ENCODE data around the gene GSN.

DNA sequence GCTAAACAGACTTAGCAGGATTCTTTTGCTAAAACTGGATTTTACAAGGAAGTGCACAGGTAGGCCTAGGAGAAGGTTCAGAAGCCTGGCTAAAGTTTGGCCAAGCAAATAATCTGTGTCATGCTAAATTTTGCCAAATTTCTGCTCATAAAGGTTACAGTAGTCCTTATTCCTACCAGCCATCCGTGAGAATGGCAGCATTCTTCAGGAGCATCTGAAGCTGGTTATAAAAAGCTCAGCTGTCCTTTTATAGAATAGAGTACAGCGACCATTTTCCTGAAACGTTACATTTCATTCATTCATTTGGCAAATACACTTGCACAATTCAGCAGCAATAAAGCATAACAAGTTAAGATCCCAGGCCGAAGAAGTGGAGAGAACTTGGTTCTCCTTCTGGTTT, 6.9 kb downstream of the GSN start:
- TF ChIP-seq POLR2AphosphoS5 (IDR thresholded peaks at IDR 0.05; ENCODE audit: borderline replicate concordance, low read depth, low read length): no peak
- no peak for TF ChIP-seq EZH2 (IDR thresholded peaks at IDR 0.05)
- no peak for TF ChIP-seq FOXP2 (optimal IDR thresholded peaks at IDR 0.05; ENCODE audit: control extremely low read depth, extremely low read length, insufficient read depth)
